NCI-H1092 treated with DMSO at 0.1 percent for 48 hours (cell line): Measurements from ENCODE around the gene TGM6.

Experiments used
- DNase-seq: peaks from one replicate; lab custom pipeline; 2025; lab: John Stamatoyannopoulos, UW

TGM6 gene

DNA sequence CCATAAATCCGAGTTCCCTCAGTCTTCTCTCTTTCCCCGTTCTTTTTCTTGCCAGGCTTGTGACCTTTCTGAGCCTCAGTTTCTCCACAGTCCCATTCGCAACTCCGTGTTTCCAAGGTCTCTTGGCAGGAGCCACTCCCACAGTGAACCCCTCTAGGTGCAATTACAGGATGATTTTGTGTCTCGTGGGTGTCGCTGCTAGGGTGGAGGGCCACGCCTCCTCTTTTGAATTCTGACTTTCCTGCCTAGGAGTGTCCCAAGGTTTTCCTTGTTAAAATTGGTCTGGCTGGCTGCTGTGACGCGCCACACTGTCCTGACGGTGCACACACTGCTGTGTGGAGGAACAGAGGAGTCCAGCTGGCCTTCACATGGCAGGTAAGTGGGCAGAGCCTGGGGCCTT, at the start of gene TGM6:
TSS of gene TGM6 (plus strand) at position 301 of the 400 bp plus-strand sequence. CDS start at position 369, 68 bp downstream.
- no peak for DNase-seq

DNA sequence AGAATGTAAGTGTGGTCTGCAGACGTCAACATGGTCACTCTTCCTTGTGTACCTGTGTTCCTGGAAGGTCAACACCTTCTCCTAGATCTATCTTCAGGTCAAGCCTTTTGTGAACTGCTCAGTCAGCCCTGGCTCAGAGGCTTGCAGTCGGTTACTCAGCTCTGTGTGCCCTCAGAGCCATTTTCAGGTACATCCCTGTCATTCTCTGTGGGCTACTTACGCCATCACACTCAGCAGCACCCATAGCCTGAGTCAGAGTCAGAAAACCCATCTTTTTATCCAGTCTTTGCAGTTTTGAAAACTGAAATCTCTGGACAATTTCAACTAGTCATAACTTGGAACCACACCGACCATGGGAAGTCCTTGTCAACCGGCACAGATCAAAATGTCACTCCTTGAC, 49.6 kb upstream of the TGM6 start:
- no peak for DNase-seq

DNA sequence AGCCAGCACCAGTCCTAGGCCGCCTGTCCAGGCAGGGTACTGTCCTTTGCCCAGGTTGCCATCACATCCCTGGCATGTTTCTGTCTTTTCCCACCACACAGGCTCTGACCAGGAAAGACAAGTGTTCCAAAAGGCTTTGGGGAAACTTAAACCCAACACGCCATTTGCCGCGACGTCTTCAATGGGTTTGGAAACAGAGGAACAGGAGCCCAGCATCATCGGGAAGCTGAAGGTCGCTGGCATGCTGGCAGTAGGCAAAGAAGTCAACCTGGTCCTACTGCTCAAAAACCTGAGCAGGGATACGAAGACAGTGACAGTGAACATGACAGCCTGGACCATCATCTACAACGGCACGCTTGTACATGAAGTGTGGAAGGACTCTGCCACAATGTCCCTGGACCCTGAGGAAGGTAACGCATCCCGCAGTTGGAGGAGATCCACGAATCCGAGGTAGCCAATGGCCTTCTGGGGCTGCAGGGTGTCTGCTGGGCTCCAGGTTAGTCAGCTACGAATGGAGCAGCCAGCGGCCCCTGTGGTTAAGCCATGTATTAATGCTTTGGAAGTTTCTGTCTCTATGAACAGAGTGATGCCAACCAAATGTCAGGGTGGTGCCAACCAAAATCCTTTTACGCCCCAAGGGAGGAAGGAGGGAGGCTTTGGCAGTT, 48.7 kb upstream of the TGM6 start:
- no peak for DNase-seq

DNA sequence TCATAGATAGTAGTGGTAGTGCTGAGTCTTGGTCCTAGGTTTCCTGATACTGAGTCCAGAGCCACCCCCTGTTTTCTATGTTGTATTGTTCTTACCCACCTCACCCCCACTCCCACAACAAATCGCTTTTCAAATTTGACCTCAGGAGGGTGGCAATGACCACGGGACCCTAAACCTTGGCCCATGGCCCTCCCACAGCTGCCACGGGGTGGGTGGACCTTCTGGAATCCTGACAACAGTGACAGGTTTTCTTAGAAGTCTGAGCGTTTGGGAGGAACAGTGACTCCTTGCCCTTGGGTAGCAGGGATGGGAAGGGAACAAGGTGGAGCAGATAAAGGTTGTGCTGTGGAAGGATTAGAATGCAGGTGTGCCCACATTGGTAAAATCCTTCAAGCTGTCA, 48.0 kb upstream of the TGM6 start:
- no peak for DNase-seq

DNA sequence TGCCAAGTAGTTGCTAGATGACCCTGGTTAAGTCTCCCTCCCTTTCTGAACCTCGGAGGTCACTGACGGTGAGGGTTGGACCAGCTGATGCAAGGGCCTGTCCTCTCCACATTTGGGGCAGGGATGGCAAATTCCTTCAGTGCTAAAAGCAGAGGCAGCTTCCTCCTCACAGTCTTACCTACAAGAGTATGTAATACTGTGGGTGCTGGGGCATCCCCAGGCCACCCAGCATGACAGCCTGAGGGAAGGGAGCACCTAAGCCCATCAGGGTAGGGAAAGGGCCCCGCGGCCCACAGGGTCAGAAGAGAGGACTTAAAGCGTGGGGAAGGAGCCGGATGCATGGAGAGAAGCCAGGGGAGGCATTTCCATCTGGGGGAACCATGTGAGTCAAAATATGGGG, 46.9 kb upstream of the TGM6 start:
- DNase-seq, result no peak

DNA sequence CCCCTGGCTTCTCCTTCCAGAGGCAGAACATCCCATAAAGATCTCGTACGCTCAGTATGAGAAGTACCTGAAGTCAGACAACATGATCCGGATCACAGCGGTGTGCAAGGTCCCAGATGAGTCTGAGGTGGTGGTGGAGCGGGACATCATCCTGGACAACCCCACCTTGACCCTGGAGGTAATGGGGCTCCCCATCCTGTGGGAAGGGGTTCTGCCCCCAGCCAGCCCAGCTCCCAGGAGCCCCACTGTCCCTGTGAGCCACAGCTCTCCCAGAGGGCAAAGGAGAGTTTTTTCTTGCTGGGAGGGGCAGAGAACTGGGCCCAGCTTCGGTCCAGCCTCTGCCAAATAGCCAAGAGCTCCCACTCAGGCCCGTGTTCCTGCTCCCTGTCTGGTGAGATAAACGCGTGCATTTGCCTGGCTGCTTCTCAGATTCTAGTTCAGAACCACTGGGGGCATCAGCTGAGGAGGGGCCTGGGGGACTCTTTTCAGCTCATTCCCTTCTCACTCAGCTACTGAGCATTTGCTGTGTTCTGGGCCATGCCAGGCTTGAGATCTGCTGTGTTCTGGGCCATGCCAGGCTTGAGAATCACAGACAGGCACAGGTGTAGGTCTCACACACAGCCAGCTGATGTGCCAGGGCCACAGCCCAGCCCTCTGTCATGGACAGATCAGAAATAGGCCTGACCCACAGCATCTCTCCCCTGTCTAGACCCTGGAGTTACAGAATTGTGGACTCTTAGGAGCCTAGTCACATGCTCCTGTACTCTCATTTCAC, 45.4 kb upstream of the TGM6 start:
- DNase-seq, result no peak

DNA sequence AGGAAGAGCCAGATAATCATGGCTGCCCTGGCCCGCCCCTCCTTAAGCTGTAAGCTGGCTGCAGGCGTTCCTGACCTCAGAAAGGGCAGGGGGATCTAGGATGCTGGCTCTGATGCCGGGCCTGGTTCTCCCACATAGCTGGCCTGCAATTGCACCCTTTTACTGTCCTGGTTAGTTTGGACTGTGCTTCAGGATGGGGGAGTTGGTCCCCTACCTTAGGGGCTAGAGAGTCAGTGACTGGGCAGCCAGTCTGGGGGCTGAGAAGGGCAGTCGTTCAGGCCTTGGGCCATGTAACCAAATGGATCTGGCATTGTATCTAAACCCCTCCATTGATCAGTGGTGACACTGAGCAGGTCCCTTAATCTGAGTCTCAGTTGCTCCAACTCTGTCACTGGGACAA, 44.2 kb upstream of the TGM6 start:
- no peak for DNase-seq

DNA sequence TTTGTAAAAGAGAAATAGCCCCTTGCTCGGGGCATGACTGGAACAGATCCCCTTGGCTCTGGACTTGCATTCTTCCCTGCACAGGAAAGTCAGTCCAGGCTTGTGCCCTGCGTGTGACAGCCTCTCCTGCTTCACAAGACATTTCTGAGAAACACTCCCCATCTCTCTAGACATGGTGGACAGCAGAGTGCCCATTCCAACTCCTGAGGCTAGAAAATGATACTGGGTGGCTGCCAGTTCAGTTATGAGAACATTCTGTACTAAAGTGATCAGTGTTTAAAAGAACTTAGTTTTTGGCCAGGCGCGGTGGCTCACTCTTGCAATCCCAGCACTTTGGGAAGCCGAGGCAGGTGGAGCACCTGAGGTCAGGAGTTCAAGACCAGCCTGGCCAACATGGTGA, 43.6 kb upstream of the TGM6 start:
- no peak for DNase-seq

DNA sequence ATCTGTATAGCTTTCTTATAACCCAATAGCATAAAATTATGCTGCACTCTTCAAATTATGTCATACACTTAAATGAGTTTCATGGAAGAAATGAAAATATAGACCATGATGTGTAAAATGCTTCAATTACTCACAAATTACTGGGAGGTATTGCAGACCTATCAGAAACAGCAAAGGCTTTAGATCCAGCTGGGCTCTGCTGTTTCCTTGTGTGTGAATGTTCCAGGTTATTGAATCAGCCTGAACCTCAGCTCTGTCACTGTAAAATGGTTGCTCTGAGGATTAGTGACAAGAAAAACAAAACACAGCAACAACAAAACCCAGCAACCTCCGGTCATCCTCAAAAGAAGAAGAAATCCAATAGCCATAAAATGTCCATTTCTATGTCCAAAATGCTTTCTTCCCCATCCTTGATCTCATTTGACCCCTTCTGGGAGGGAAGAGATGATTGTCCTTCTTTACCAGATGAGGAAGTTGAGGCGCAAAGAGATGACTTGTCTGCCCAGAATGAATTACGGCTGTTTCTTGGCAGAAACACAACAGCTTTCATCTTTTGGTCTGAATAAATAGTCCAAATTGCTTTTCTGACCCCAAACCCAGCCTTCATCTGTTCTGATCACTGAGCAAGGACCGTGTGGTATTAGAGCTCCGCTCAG, 42.2 kb upstream of the TGM6 start:
- DNase-seq, result no peak

DNA sequence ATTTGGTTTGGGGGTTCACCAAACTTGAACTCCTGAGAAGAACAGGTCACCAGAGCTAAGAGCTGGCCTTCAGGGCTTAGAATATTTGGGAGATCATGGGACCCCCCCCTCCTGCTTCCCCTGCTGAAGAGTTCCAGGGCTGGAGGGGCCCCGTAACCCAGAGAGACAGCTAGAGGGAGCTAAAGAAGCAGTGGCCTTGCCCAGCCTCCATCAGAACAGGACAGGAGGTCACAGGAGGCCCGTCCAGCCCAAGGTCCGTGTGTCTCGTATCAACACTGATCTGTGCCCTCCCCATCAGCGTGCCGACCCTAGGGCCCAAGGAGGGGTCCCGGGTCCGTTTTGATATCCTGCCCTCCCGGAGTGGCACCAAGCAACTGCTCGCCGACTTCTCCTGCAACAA, 40.6 kb upstream of the TGM6 start:
- DNase-seq, result no peak

DNA sequence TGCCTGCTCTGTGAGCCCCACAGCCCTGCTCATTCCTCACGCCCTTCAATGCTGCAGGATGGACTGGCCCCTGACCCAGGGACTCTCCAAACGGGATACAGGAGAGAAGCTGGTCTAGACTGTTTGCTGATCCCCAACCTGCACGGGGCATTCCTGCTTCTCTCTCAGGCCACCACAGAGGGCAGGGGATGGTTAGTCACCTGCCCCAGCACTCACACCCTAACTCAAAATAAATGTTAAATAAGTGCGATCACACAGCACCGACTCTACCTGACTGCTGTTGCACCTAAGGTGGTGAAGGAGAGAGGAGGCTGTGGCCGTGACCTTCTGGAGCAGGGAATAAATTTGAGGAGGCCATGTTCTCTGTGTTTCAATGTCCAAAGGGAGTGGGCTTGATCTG, 39.9 kb upstream of the TGM6 start:
- DNase-seq, result no peak

DNA sequence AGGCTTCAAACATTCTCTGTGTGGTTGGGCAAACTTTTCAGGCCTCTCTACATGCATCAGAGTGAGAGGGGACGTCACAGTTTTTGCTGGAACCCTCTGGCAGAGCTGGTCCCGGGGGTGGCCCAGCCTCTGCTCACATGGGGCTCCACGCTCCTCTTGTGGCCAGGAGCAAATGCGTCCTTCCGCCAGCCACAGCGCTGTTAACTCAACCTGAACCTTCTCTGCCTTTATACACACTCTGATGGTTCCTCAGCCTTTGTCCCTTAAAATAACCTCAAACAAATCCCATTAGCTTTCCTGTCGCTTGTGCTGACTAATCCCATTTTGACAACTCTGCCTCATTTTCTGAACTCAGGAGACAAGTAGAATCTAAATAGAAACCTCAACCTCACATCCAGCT, 39.4 kb upstream of the TGM6 start:
- no peak for DNase-seq

DNA sequence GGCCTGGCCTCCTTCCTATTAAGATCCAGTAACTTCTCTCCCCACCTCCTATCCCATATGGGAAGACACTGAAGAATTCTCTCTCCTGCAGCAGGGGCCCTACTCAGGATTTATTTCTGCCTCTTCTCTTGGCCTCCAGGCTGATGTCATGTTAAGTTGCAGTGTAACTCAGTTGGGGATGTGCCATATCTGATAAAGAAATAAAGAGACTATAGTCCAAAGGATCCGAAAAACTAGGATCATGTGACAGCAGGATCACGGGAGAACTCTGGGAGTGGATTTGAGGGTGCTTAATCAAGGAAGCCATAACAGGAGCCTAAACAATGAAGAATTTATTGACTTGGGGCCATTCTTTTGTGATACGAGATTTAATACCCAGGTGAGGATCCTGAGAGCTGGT, 38.5 kb upstream of the TGM6 start:
- DNase-seq, result no peak

DNA sequence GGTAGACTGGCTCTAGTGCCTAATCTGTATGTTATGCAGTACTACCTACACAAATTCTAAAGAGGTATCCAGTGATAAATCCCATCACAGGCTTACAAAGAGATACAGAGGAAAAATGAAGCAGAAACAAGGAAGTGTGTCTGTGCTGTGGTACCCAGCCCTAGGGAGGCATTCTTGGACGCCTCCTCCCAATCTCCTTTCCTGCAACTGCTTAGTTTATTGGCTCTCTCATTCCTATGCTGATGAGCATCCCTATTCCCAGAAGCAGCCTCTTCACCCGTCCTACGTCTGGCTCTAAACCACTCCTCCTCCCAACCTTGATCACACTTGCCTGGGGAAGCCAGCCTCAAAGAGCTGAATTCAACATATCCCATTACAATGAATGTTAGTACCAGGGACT, 34.5 kb upstream of the TGM6 start:
- DNase-seq, result no peak

DNA sequence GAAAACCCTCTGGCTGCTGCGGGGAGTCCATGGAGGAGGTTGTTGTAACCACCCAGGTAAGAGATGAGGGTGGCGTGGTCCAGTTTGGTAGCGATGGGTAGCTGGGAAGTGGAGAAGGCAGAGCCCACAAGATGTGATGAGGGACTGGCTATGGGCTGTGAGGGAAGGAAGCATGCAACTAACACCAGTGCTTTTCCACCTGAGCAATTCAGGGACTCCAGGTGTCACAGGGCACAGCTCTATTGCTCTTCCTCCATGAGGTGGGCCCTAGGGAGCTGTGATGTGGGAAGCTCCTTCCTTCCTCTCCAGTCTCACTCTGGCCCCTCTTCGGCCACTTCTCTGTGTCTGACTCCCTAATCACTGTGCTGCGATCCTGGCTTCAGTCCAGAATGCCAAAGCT, 32.4 kb upstream of the TGM6 start:
- no peak for DNase-seq

DNA sequence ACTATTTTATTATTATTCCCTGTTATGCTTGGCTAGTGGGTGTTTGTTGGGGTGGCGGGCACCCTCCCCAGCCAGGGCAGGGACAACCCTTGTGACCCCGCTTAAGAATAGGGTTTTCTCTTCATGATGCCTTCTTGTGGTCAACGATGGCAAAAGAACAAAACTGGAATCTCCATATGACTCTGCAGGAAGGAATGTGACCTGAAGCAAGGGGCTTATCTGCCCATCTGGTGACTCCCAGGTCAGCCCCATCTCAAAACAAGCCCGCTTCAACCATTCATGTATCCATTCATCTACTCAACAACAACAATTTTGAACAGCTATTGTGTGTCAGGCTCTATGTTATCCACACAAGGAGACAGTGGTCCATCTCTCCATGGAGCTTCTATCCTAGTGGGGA, 30.9 kb upstream of the TGM6 start:
- DNase-seq, result no peak

DNA sequence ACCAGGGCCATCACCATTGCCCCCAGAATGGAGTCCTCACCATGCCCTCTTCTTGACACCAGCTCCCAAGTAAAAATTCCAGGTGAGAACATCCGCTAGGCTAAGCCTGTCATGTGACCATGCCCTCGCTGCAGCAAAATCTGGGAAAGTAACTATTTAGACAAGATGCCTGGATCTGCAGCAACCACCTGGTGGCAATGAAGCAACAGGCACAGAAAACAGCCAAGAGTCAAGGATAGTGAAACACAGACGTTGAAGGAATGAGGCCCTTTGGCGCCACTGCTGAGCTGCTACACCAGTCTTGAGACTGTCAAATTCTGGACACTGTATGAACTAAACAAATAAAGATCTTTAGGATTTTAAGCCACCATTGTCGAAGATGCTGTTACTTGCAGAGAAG, 30.1 kb upstream of the TGM6 start:
- no peak for DNase-seq

DNA sequence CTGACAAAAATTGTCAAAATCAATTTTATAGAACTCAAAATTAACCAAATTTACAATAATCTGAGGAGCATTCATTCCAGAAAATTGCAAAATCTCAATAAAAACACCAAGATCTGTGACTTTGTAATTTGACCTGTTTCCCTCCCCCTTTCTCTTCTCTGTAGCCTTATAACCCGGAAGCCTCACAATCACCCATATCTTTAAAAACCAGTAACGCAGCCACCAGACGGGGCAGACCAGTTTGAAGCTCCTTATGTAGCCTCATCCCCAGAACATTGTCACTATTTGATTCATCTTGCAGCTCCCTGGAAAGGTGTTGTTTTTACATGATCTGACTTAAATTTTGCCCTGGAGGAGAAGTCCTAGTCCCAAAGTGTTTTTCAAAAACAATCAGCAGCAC, 27.5 kb upstream of the TGM6 start:
- DNase-seq, result no peak

DNA sequence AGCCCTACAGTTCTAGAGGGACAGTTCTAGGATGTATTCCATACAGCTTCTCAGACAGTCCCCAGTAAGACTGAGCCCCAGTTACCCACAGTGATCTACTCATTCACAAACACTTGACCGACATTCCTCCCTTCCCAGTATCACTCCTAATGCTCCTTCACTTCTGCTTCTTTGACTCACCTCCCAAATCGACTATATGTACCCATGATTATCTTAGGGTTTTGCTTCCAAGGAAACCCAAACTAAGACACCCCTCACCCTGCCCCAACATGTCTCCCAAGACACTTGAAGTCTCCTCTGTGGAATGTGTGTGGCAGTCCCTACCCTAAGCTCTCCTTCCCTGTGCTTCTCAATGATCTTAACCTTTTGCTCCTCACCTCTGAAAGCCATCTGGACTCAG, 23.6 kb upstream of the TGM6 start:
- DNase-seq, result no peak

DNA sequence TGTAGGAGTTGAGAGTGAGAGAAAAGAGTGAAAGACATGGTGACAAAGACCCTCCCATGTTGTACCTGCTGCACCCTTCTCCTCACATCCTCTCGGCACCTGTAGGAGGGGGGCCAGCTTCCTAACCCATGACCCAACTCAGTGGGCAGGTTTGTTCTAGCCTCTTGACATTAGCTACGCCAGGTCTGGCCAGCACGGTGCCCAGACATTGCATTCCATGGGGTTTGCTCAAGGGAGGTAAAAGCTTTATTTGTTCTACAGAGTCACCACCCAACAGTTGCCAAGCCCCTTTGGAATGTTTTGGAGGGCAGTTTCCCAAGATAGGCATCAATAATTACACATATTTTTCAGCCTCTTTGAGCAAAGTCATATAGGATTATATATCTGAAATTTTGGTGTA, 22.7 kb upstream of the TGM6 start:
- no peak for DNase-seq

DNA sequence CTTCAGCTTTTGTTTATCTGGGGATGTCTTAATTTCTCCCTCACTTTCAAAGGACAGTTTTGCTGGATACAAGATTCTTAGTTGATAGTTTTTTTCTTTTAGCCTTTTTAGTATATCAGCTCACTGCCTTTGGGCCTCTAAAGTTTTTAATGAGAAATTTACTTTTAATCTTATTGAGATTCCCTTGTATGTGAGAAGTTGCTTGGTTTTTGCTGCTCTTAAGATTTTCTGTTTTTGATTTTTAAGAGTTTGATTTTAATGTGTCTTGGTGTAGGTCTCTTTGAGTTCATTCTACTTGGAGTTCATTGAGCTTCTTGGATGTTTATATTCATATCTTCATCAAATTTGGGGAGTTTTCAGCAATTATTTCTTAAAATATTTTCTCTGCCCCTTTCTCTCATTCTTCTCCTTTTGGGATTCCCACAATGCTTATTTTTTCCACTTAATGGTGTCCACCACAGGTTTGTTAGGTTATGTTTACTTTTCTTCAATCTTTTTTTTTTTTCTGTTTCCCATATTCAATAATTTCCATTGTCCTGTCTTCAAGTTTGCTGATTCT, 19.6 kb upstream of the TGM6 start:
- no peak for DNase-seq

DNA sequence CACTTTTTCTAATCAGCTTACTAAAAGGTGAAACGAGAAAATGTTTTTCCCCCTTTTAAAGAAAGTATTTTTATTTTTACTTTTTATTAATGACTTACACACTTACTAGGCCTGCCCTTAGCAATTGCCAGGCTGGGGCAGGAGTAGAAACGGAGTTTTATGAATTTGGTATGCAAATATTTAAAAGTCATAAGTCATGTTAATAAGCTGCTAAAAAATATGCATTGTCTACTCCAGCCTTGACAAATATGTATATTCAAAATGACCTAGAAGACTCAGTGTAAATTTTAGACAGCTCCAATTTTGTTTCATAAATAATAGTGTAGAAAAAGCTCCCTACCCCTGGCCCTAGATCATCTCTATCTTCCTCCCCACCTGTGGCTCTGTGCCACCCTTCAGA, 17.5 kb upstream of the TGM6 start:
- no peak for DNase-seq

DNA sequence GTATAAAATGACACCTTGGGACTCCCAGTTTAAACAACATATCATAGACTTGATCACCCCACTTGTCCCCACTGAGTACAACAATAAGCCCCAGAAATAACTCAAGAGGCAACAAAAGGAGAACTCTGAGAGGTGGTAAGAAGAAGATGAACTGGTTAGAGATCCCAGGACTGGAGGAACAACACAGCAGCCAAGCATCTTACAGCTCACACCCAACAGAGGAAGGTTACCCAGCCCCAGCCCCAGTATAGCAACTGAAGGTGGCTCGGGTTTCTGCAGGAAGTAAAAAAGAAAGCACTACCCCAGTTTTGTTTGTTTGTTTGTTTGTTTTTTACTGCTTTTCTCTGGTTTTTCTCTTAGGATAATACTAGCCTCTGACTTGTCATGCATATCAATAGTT, 17.1 kb upstream of the TGM6 start:
- DNase-seq, result no peak
